ENCODE measurements around the gene PCSK6.

Gene PCSK6

GRCh38 chr15:101438482-101439284 lies 50.8 kb downstream of the PCSK6 start:
- peak overlapping the region in 1 of 2 donors; percentile 69 for H3K27ac ChIP-seq
- no peak overlapping the region for H3K4me3 ChIP-seq
- DNase-seq (ENCODE audit: low spot score) = peak; percentile 24
- TF ChIP-seq CTCF (IDR thresholded peaks at IDR 0.05) = no peak

GRCh38 chr15:101437618-101438481 lies 51.7 kb downstream of the PCSK6 start:
- no peak for DNase-seq (ENCODE audit: low spot score)
- Histone ChIP-seq H3K27ac (no peak overlapping the region), H3K4me3 (no peak overlapping the region)
- no peak for TF ChIP-seq CTCF (IDR thresholded peaks at IDR 0.05)

GRCh38 chr15:101437209-101437608 lies 52.3 kb downstream of the PCSK6 start:
- Histone ChIP-seq H3K4me3 (no peak overlapping the region), H3K27ac (no peak overlapping the region)
- no peak for DNase-seq (ENCODE audit: low spot score)
- TF ChIP-seq CTCF (IDR thresholded peaks at IDR 0.05) = no peak

- no peak for TF ChIP-seq CTCF (IDR thresholded peaks at IDR 0.05)
- Histone ChIP-seq H3K4me3 (no peak overlapping the region), H3K27ac (no peak overlapping the region)
- DNase-seq (ENCODE audit: low spot score) = no peak
Measured at GRCh38 chr15:101436526-101436925, 53.0 kb downstream of the PCSK6 start.

GRCh38 chr15:101435761-101436160 lies 53.7 kb downstream of the PCSK6 start:
- Histone ChIP-seq H3K4me3 (no peak overlapping the region), H3K27ac (no peak overlapping the region)
- DNase-seq (ENCODE audit: low spot score) = no peak
- no peak for TF ChIP-seq CTCF (IDR thresholded peaks at IDR 0.05)

- no peak overlapping the region for H3K27ac ChIP-seq
- peak; percentile 62 for DNase-seq (ENCODE audit: low spot score)
Measured at GRCh38 chr15:101434032-101434920, 55.2 kb downstream of the PCSK6 start.

More at GRCh38 chr15:101434032-101434920, 55.2 kb downstream of the PCSK6 start:
- no peak overlapping the region for H3K4me3 ChIP-seq
- no peak for TF ChIP-seq CTCF (IDR thresholded peaks at IDR 0.05)

All from coronary artery (tissue), 2 donors.